Upper lobe of left lung (tissue), 6 donors: ENCODE data around the gene TMEM37. TPM values are rescaled to one million over a fixed set of nuclear protein-coding genes. Genes with fewer than 3 reads are reported as not detected.

ENCODE experiments used
- ATAC-seq, 2 donors: fragments of 200-7000 bp; cut with Tn5 transposase; one replicate each; pipeline ENCODE4 v1.9.1; 2022; ENCODE audit warnings: mild to moderate bottlenecking in 2 of 2, moderate library complexity in 2 of 2; ENCODE audit not compliant: low FRiP score in 2 of 2
- DNase-seq, 2 donors: peaks; one replicate each; pipeline ENCODE4 v3.0.0-alpha.2; 2019 to 2020
- H3K27ac ChIP-seq, 4 donors: fragments of 200-600 bp; sonication (generic); one replicate each; pipeline ENCODE4 v1.5.1; 2016 to 2019
- H3K27me3 ChIP-seq, 4 donors: fragments of 200-600 bp; sonication (generic); one replicate each; pipeline ENCODE4 v1.5.1; 2017 to 2019
- H3K36me3 ChIP-seq, 4 donors: fragments of 200-600 bp; sonication (generic); one replicate each; pipeline ENCODE4 v1.5.1; 2016 to 2019
- H3K4me1 ChIP-seq, 4 donors: fragments of 200-600 bp; sonication (generic); one replicate each; pipeline ENCODE4 v1.5.1; 2018 to 2019
- H3K4me3 ChIP-seq, 4 donors: fragments of 200-600 bp; sonication (generic); one replicate each; pipeline ENCODE4 v1.5.1; 2017 to 2019; ENCODE audit warnings: mild to moderate bottlenecking in 2 of 4, moderate library complexity in 1 of 4
- H3K9me3 ChIP-seq, 4 donors: fragments of 200-600 bp; sonication (generic); one replicate each; pipeline ENCODE4 v1.5.1; 2018 to 2019
- EP300 ChIP-seq, 4 donors: sonication (generic); formaldehyde crosslinking; IDR thresholded peaks; one replicate each; pipeline ENCODE4 v1.5.1; 2017; ENCODE audit warnings: antibody characterized with exemption in 4 of 4, control low read depth in 2 of 4
- POLR2A ChIP-seq, 4 donors: fragments of 450-650 bp; IDR thresholded peaks; one replicate each; pipeline ENCODE4 v1.5.1; 2016 to 2017; ENCODE audit warnings: antibody characterized with exemption in 4 of 4, mild to moderate bottlenecking in 2 of 4
- POLR2AphosphoS5 ChIP-seq, 2 donors: sonication (generic); formaldehyde crosslinking; IDR thresholded peaks; one replicate each; pipeline ENCODE4 v1.5.1; 2017; ENCODE audit warnings: antibody characterized with exemption in 2 of 2
- WGBS, 2 donors: methylation state at CpG; one replicate each; pipeline ENCODE4 v1.1.5; 2017 to 2018; 5-methylcytosine and 5-hydroxymethylcytosine counted together
- total RNA-seq, 6 donors: library from RNA; depleted of rRNA in 4 of 6; stranded (reverse); fragments of >200 nt in 4 of 6; gene quantifications; one replicate each; pipeline versions ENCODE4 v1.1.0 to v1.2.1, GENCODE V29; 2016 to 2021
- TF ChIP-seq, protein P1 (sequence below), 6 experiments: fragments of 450-650 bp in 4 of 6; fragments of 200-600 bp in 2 of 6; sonication (generic) in 2 of 6; IDR thresholded peaks; one replicate each; pipeline ENCODE4 v1.5.1; 2016 to 2019; ENCODE audit warnings: antibody characterized with exemption in 6 of 6
- donor health status: DM: no; HTN: no; CAD: no; lungs with moderate emphysema.
- donor health status: DM: no; HTN: yes; CAD: no; lungs with severe emphysema.

Gene TMEM37
- total RNA-seq, 6 donors from 2014 or later = 9.3 to 28.5 (median 14.5) TPM

DNA sequence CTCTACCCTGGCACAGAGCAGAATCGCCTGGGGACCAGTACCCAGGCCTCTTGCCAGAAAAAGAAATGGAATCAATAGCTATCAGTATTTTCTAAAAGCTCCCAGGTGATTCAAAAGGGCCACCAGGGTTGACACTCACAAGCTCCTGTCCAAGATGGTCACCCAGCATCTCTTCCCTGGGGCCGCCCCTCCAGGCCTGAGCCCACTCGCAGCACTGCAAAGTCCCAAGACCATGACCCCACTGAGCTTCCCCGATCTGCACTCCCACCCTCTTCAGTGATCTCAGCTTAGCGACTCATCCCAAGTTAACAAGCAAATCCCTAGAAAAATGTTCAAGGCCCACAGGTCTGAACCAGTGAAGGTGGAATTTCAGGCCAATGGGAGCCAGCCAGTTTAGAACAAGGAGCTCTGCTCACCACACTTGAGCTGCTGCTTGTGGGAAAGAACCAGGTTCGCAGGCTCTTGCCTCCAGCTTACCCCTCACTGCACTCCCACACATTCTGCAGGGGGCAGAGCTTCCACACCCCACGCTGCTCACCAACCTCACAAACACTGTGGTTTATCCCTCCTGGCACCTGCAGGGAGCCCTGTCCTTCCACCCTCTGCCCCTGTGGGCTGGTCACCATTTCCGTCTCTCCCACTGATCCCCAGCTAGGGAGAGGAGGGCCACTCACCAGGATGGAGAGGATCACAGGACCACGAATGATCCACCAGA, 19.8 kb downstream of the TMEM37 start:
- Histone ChIP-seq H3K27me3 (no peaks in the 10 kb centered on the region), H3K27ac (no peak overlapping the region), H3K4me3 (no peak overlapping the region), H3K36me3 (no peaks in the 10 kb centered on the region), H3K4me1 (peaks cover 0 to 10% (median 2%) of the 10 kb centered on the region in 4 donors), H3K9me3 (no peaks in the 10 kb centered on the region)
- TF ChIP-seq, protein P1, sequence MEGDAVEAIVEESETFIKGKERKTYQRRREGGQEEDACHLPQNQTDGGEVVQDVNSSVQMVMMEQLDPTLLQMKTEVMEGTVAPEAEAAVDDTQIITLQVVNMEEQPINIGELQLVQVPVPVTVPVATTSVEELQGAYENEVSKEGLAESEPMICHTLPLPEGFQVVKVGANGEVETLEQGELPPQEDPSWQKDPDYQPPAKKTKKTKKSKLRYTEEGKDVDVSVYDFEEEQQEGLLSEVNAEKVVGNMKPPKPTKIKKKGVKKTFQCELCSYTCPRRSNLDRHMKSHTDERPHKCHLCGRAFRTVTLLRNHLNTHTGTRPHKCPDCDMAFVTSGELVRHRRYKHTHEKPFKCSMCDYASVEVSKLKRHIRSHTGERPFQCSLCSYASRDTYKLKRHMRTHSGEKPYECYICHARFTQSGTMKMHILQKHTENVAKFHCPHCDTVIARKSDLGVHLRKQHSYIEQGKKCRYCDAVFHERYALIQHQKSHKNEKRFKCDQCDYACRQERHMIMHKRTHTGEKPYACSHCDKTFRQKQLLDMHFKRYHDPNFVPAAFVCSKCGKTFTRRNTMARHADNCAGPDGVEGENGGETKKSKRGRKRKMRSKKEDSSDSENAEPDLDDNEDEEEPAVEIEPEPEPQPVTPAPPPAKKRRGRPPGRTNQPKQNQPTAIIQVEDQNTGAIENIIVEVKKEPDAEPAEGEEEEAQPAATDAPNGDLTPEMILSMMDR (IDR thresholded peaks at IDR 0.05) = no peak
- TF ChIP-seq EP300 (IDR thresholded peaks at IDR 0.05) (no peak), POLR2AphosphoS5 (IDR thresholded peaks at IDR 0.05) (no peak), POLR2A (IDR thresholded peaks at IDR 0.05) (no peak)
- DNase-seq (no peak), ATAC-seq (no peak)
- WGBS, 2 donors = 88 to 92% methylated on average over 8 to 9 of the region's 9 CpGs

DNA sequence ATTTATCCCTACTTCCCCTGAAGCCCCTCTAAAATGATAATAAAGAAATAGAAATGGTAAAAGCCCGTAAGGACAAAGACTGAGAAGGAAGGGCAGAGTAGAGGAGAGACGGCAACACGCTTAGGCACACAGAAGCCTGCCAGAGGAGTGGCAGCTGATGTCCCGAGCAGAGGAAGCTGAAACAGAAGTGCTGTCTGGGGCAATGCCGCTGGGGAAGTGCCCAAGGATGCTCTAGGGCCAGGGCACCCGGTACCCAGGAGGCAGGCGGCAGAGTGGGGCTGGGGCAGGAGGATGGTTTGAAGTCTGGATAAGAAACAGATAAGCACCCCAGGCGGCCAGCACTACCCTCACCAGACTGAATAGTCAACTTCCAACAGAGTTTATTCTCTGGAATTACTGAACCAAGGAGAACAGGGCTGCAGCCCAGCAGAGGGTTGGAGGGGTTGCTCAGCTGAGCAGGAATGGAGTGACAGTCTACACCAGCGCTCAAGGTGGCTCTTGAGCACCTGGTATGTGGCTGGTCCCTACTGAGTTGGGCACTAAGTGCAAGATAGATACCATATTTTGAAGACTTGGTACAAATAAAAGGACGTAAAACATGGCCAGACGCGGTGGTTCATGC, 22.4 kb downstream of the TMEM37 start:
- peak overlapping the region in 2 of 4 donors; percentile 50 to 78 for H3K27ac ChIP-seq
- no peaks in the 10 kb centered on the region for H3K27me3 ChIP-seq
- 71 to 73% methylated on average over 11 to 12 of the region's 12 CpGs for WGBS, 2 donors
- TF ChIP-seq POLR2AphosphoS5 (IDR thresholded peaks at IDR 0.05) (no peak), POLR2A (IDR thresholded peaks at IDR 0.05) (no peak), EP300 (IDR thresholded peaks at IDR 0.05) (no peak)
- TF ChIP-seq, protein P1 (IDR thresholded peaks at IDR 0.05) = no peak
- no peak overlapping the region for H3K4me3 ChIP-seq
- peaks cover 0 to 7% (median 2%) of the 10 kb centered on the region in 4 donors for H3K4me1 ChIP-seq
- no peak for DNase-seq
- no peaks in the 10 kb centered on the region for H3K9me3 ChIP-seq
- peak in 1 of 2 donors; percentile 40 for ATAC-seq
- H3K36me3 ChIP-seq = no peaks in the 10 kb centered on the region

- peaks cover 0 to 7% (median 0%) of the 10 kb centered on the region in 4 donors for H3K4me1 ChIP-seq
- no peak for ATAC-seq
- WGBS, 2 donors = 41 to 50% methylated on average over 13 of the region's 13 CpGs
- no peak for DNase-seq
- no peak for TF ChIP-seq POLR2A (IDR thresholded peaks at IDR 0.05)
- TF ChIP-seq, protein P1 (IDR thresholded peaks at IDR 0.05) = no peak
- TF ChIP-seq POLR2AphosphoS5 (IDR thresholded peaks at IDR 0.05) = peak in 1 of 2 donors; percentile 31
- peak in 2 of 4 donors; percentile 29 to 63 for TF ChIP-seq EP300 (IDR thresholded peaks at IDR 0.05)
- H3K36me3 ChIP-seq = no peaks in the 10 kb centered on the region
- H3K27ac ChIP-seq = peak overlapping the region in 3 of 4 donors; percentile 52 to 78 (median 68)
- H3K9me3 ChIP-seq = no peaks in the 10 kb centered on the region
- H3K27me3 ChIP-seq = no peaks in the 10 kb centered on the region
- no peak overlapping the region for H3K4me3 ChIP-seq
Measured at GRCh38 chr2:119455066-119455718, 23.5 kb downstream of the TMEM37 start.

DNA sequence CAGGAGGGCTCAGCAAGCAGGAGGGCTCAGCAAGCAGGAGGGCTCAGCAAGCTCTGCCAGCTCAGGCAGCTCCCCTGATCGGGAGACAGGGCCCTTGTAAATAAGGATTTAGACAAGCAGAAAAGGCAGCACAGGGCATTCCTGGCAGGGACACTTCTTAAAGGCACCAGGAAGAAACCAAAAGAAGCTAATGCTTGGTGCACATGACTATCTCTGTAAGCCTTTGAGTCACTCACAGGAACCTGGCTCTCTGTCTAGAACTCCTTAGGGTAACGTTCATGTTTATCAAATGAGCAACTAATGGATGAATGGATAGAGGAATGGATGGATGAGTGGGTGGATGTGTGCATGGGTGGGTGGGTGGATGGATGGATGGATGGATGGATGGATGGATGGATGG, 28.4 kb downstream of the TMEM37 start:
- H3K4me3 ChIP-seq = no peak overlapping the region
- no peaks in the 10 kb centered on the region for H3K27me3 ChIP-seq
- no peaks in the 10 kb centered on the region for H3K9me3 ChIP-seq
- TF ChIP-seq POLR2A (IDR thresholded peaks at IDR 0.05) (no peak), POLR2AphosphoS5 (IDR thresholded peaks at IDR 0.05) (no peak), EP300 (IDR thresholded peaks at IDR 0.05) (no peak)
- TF ChIP-seq, protein P1 (IDR thresholded peaks at IDR 0.05) = no peak
- WGBS, 2 donors = 58 to 69% methylated on average over 2 of the region's 2 CpGs
- H3K4me1 ChIP-seq = peaks cover 0 to 1% (median 0%) of the 10 kb centered on the region in 4 donors
- ATAC-seq = no peak
- no peaks in the 10 kb centered on the region for H3K36me3 ChIP-seq
- DNase-seq = no peak
- no peak overlapping the region for H3K27ac ChIP-seq
